ENCODE results near the gene P2RX4. TPM values are rescaled to one million over a fixed set of nuclear protein-coding genes. Genes with fewer than 3 reads are reported as not detected.
"Not testable (repeated sequence)": the region's sequence is repeated elsewhere in the genome, so short reads cannot be mapped to it uniquely, and the experiment has no call there.

Gene P2RX4
- total RNA-seq, 1 experiment from 2014 or later = 18.7 TPM

DNA sequence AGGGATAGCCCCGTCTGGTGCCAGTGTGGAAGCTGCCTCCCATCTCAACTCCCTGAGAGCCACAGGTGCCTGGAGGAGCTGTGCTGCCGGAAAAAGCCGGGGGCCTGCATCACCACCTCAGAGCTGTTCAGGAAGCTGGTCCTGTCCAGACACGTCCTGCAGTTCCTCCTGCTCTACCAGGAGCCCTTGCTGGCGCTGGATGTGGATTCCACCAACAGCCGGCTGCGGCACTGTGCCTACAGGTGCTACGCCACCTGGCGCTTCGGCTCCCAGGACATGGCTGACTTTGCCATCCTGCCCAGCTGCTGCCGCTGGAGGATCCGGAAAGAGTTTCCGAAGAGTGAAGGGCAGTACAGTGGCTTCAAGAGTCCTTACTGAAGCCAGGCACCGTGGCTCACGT is 25.5 kb upstream of the P2RX4 start:
- Histone ChIP-seq H3K27me3 (no peaks in the 10 kb centered on the region), H3K9me3 (no peaks in the 10 kb centered on the region), H3K36me3 (peaks cover 2% of the 10 kb centered on the region; the same call in 1 of the 2 replicates), H3K4me3 (no peak overlapping the region)
- no peak for DNase-seq

DNA sequence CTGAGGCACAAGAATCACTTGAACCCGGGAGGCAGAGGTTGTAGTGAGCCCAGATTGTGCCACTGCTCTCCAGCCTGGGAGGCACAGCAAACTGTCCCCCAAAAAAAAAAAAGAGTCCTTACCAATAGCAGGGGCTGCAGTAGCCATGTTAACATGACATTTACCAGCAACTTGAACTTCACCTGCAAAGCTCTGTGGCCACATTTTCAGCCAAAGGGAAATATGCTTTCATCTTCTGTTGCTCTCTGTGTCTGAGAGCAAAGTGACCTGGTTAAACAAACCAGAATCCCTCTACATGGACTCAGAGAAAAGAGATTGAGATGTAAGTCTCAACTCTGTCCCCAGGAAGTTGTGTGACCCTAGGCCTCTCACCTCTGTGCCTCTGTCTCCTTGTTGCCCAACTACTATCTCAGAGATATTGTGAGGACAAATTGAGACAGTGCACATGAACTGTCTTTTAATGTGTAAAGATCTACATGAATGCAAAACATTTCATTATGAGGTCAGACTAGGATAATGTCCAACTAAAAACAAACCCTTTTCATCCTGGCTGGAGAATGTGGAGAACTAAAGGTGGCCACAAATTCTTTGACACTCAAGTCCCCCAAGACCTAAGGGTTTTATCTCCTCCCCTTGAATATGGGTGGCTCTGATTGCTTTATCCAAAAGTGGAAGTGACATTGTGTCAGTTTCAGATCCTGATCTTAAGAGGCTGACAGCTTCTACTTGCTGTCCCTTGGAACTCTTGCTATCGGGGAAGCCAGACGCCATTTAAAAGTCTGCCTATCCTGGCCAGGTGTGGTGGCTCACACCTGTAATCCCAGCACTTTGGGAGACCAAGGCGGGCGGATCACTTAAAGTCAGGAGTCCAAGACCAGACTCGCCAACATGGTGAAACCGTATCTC is 24.7 kb upstream of the P2RX4 start:
- DNase-seq = no peak
- H3K36me3 ChIP-seq = peaks cover 2% of the 10 kb centered on the region; the same call in 1 of the 2 replicates

GRCh38 chr12:121186826-121187225 is 23.1 kb upstream of the P2RX4 start:
- Histone ChIP-seq H3K4me3 (no peak overlapping the region), H3K27me3 (no peaks in the 10 kb centered on the region), H3K36me3 (no peaks in the 10 kb centered on the region), H3K9me3 (no peaks in the 10 kb centered on the region)
- DNase-seq = no peak

More for the DNA sequence above, 24.7 kb upstream of the P2RX4 start:
- no peak overlapping the region for H3K4me3 ChIP-seq
- H3K9me3 ChIP-seq = no peaks in the 10 kb centered on the region
- H3K27me3 ChIP-seq = no peaks in the 10 kb centered on the region

DNA sequence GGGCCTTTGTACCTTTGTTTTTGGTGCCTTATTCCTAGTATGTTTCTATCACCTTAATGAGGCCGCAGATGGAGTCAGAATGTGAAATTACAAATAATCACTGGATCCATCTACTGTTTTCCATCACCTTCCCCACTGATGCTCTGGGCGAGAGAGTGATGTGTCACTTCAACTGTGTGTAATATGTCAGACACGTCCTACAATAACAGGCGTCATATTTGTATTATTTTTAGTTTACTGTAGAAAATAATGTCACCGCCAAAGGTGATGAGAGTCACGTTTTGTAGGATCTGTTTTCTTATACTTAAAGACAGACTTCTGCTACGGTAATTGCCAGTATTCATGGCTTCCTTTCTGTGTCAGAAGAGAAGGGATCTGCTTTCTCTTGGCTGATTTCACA is 22.4 kb upstream of the P2RX4 start:
- DNase-seq = no peak
- no peaks in the 10 kb centered on the region for H3K9me3 ChIP-seq
- H3K36me3 ChIP-seq = no peaks in the 10 kb centered on the region
- H3K4me3 ChIP-seq = no peak overlapping the region
- H3K27me3 ChIP-seq = no peaks in the 10 kb centered on the region

- Histone ChIP-seq H3K4me3 (no peak overlapping the region), H3K27me3 (no peaks in the 10 kb centered on the region), H3K9me3 (no peaks in the 10 kb centered on the region), H3K36me3 (no peaks in the 10 kb centered on the region)
- no peak for DNase-seq
These were observed 21.7 kb upstream of the P2RX4 start for GRCh38 chr12:121188227-121188626.

DNA sequence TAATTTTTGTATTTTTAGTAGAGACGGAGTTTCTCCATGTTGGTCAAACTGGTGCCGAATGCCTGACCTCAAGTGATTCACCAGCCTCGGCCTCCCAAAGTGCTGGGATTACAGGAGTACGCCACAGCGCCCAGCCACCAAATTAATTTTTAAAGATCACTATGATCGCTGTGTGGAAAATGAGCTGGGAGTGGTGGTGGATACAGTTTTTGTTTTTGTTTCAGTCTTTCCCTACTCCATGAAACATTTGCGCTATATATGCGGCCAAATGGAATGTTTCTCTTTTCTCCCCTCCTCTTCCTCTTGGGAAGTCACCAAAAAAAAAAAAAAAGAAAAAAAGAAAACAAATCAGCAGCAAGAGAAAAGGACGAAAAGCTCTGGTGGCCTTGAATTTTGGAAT is 20.8 kb upstream of the P2RX4 start:
- Histone ChIP-seq H3K36me3 (no peaks in the 10 kb centered on the region), H3K9me3 (no peaks in the 10 kb centered on the region), H3K27me3 (no peaks in the 10 kb centered on the region), H3K4me3 (no peak overlapping the region)
- DNase-seq = no peak

GRCh38 chr12:121189619-121190155 is 20.2 kb upstream of the P2RX4 start:
- DNase-seq = no peak
- Histone ChIP-seq H3K4me3 (no peak overlapping the region), H3K36me3 (no peaks in the 10 kb centered on the region), H3K27me3 (no peaks in the 10 kb centered on the region), H3K9me3 (no peaks in the 10 kb centered on the region)

GRCh38 chr12:121190523-121191031 is 19.4 kb upstream of the P2RX4 start:
- DNase-seq = peak; percentile 72

GRCh38 chr12:121191151-121191550 is 18.8 kb upstream of the P2RX4 start:
- Histone ChIP-seq H3K4me3 (no peak overlapping the region), H3K9me3 (no peaks in the 10 kb centered on the region), H3K36me3 (no peaks in the 10 kb centered on the region), H3K27me3 (no peaks in the 10 kb centered on the region)
- DNase-seq = no peak

More at GRCh38 chr12:121190523-121191031, 19.4 kb upstream of the P2RX4 start:
- H3K36me3 ChIP-seq = no peaks in the 10 kb centered on the region
- H3K4me3 ChIP-seq = no peak overlapping the region
- H3K9me3 ChIP-seq = no peaks in the 10 kb centered on the region
- no peaks in the 10 kb centered on the region for H3K27me3 ChIP-seq

DNA sequence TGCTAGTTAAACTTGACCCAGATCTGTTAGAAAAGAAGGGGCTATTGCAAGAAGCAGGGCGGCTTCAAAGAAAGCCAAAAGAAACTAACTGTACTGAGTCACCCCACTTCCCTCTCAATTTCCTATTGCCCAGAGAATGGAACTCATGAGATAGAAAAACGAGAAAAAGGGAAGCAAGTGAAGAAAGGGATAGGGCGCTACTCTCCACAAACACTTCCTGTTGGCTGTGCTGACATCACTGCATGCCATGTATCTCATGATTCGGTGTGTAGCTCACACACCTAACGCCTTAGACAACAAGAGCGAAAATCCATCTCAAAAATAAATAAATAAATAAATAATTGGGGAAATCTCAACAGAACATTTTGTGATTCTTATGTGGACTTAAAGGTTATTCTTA is 13.0 kb upstream of the P2RX4 start:
- Histone ChIP-seq H3K27me3 (no peaks in the 10 kb centered on the region), H3K36me3 (no peaks in the 10 kb centered on the region), H3K9me3 (no peaks in the 10 kb centered on the region), H3K4me3 (no peak overlapping the region)
- DNase-seq = no peak

- Histone ChIP-seq H3K36me3 (no peaks in the 10 kb centered on the region), H3K4me3 (no peak overlapping the region), H3K27me3 (no peaks in the 10 kb centered on the region), H3K9me3 (no peaks in the 10 kb centered on the region)
- DNase-seq = no peak
These were observed 11.0 kb upstream of the P2RX4 start for GRCh38 chr12:121198949-121199348.

DNA sequence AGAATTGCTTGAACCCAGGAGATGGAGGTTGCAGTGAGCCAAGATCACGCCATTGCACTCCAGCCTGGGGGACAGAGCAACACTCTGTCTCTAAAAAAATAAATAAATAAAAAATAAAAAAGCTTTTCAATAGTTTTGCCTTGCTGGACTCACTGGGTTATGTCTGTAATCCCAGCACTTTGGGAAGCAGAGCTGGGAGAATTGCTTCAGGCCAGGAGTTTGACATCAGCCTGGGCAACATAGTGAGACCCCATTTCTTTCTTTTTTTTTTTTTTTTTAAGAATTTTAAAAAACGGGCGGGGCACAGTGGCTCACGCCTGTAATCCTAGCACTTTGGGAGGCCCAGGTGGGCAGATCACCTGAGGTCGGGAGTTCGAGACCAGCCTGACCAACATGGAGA is 8.8 kb upstream of the P2RX4 start:
- not testable (repeated sequence) for H3K9me3 ChIP-seq, H3K36me3 ChIP-seq, DNase-seq, H3K27me3 ChIP-seq, H3K4me3 ChIP-seq

- no peak overlapping the region for H3K4me3 ChIP-seq
- H3K27me3 ChIP-seq = no peaks in the 10 kb centered on the region
- no peak for DNase-seq
- H3K36me3 ChIP-seq = no peaks in the 10 kb centered on the region
- H3K9me3 ChIP-seq = no peaks in the 10 kb centered on the region
These were observed 7.2 kb upstream of the P2RX4 start for GRCh38 chr12:121202407-121203355.

DNA sequence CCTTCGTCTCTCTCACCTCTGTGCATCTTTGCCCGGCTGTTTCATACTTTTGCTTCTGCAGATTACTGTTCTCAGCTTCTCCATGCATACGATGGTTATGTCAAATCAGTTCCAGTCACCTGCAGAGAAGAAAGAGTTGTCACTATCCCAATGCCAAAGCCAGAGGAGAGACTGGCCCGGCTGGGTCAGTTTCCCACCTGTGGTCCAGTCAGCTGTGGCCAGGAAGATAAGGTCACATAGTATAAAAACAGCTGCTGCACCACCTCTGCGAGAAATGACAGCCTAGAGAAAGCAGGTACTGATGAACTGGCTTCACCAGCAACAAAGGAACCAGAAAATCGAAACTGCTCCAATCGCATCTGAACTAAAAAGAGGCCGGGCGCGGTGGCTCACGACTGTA is 6.4 kb upstream of the P2RX4 start:
- Histone ChIP-seq H3K4me3 (no peak overlapping the region), H3K36me3 (no peaks in the 10 kb centered on the region), H3K27me3 (no peaks in the 10 kb centered on the region), H3K9me3 (no peaks in the 10 kb centered on the region)
- DNase-seq = no peak

DNA sequence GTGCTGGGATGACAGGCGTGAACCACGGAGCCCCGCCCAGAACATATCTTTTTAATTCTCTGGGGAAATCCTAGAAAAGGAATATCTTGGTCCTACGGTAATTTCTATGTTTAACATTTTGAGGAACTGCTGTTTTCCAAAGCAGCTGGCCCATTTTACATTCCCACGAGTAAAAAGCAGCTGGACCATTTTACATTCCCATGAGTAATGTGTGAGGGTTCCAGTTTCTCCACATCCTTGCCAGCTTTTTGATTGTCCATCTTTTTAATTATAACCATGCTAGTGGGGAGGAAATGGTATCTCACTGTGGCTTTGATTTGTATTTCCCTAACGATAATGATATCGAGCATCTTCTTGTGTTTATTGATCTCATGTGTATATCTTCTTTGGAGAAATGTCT is 4.4 kb upstream of the P2RX4 start:
- H3K36me3 ChIP-seq = no peaks in the 10 kb centered on the region
- no peaks in the 10 kb centered on the region for H3K27me3 ChIP-seq
- H3K4me3 ChIP-seq = no peak overlapping the region
- H3K9me3 ChIP-seq = no peaks in the 10 kb centered on the region
- no peak for DNase-seq

GRCh38 chr12:121208571-121208970 is 1.4 kb upstream of the P2RX4 start:
- H3K4me3 ChIP-seq, H3K9me3 ChIP-seq, H3K36me3 ChIP-seq, H3K27me3 ChIP-seq, DNase-seq: not testable (repeated sequence)

DNA sequence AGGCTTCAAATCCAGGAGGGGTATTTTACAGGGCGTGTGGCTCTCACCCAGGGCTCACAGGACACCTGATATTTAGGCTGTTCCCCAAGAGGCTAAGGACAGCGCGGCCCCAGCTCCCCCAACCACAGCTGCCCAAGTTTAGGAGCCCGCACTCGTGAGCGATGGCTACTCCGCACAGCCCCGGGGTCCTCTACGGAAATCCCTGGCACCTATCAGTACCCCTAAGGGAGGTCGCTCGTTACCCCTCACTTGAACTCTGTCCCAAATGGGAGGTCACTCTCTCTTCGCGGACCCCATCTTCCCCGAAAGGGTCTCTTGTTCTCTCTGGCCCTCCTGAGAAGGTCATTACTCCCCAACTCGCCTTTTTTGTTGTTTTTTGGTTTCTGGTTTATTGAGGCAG is 708 bp upstream of the P2RX4 start:
- H3K4me3 ChIP-seq = peak overlapping the region; percentile 65; the same call in 1 of the 2 replicates
- H3K36me3 ChIP-seq = no peaks in the 10 kb centered on the region
- no peaks in the 10 kb centered on the region for H3K27me3 ChIP-seq
- no peak for DNase-seq
- no peaks in the 10 kb centered on the region for H3K9me3 ChIP-seq
